Skeletal muscle satellite cell (primary cell): ENCODE results near the gene SEC24B.

ENCODE experiments used
- H3K27me3 ChIP-seq: 2 replicates; pipeline ENCODE4 v1.7.0; 2013; ENCODE audit warnings: low read length; ENCODE audit not compliant: control insufficient read depth, insufficient read depth
- H3K36me3 ChIP-seq: 2 replicates; pipeline ENCODE4 v1.7.0; 2013; ENCODE audit warnings: mild to moderate bottlenecking, control low read depth, low read length; ENCODE audit not compliant: insufficient read depth
- H3K4me1 ChIP-seq: 2 replicates; pipeline ENCODE4 v1.7.0; 2013; ENCODE audit warnings: low read length; ENCODE audit not compliant: control insufficient read depth, insufficient read depth
- H3K4me2 ChIP-seq: 2 replicates; pipeline ENCODE4 v1.7.0; 2013; ENCODE audit warnings: mild to moderate bottlenecking, low read length
- H3K4me3 ChIP-seq: 2 replicates; pipeline ENCODE4 v1.7.0; 2013; ENCODE audit warnings: low read length
- H3K9ac ChIP-seq: 2 replicates; pipeline ENCODE4 v1.7.0; 2013; ENCODE audit warnings: mild to moderate bottlenecking, low read depth, low read length, moderate library complexity
- H3K9me3 ChIP-seq: replicated peaks from 2 replicates; pipeline ENCODE4 v1.7.0; 2013; ENCODE audit warnings: mild to moderate bottlenecking, control low read depth, low read length

The SEC24B gene

DNA sequence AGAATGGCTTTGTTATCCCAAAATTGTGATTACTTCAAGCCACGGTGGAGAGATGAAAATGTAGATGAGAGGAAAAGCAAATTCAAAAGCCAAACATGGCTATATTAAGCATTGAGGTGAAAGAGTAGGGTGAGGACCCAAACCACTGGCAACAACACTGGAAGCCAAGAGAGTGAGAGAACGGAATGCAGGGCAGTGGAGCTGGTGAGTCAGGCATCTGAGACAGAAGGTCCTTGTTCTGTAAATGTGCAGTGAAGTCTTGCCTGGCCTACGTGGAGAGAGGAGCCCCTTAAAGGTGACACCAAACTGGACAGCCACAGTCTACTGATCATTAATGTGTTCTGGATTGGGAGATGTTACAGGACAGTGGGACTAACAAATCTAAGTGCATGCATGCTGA lies 22.8 kb upstream of the SEC24B start:
- Histone ChIP-seq H3K27me3 (no peaks in the 10 kb centered on the region), H3K36me3 (no peaks in the 10 kb centered on the region), H3K4me2 (no peak overlapping the region), H3K9ac (no peak overlapping the region), H3K4me1 (no peaks in the 10 kb centered on the region), H3K4me3 (no peak overlapping the region), H3K9me3 (no peaks in the 10 kb centered on the region)

DNA sequence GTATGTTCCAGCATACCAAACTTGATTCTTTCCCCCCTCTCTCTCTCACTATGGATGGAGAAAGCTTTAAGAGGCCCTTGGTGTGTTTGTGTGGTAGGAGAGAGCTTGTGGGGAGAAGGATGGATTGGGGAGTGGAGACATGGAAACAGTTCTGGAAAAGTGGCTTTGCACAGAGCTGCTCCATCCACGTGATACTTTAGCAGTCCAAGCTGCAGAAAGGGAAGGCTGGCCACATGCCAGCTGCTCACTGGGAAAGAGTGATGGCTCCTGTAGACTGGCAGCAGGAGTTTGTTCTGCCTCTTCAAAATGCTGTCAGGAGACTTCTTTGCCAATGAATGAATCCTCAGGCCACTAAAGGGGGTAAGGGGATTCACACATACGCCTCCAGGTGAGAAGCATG lies 21.7 kb upstream of the SEC24B start:
- no peak overlapping the region for H3K4me2 ChIP-seq
- H3K27me3 ChIP-seq, result no peaks in the 10 kb centered on the region
- no peaks in the 10 kb centered on the region for H3K36me3 ChIP-seq
- H3K9me3 ChIP-seq, result no peaks in the 10 kb centered on the region
- H3K9ac ChIP-seq, result no peak overlapping the region
- no peaks in the 10 kb centered on the region for H3K4me1 ChIP-seq
- no peak overlapping the region for H3K4me3 ChIP-seq

DNA sequence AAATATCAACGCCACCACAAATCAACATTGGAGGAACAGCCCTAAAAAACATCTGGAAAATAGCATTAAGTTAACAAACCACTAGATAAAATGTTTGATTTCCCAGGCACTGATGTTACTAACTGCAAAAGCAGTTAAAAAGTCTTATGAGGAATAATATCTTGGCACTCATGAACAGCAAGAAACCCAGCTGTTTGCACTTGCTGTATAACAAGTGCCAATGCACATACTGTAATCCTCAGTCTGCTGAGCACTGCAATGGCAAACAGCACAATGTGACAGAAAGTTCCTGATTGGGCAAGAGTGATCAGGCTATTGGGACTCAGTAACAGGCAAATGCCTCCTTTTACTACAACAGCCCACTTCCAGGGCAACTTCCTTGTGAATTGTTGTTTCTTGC lies 20.8 kb upstream of the SEC24B start:
- Histone ChIP-seq H3K4me3 (no peak overlapping the region), H3K36me3 (no peaks in the 10 kb centered on the region), H3K9me3 (no peaks in the 10 kb centered on the region), H3K4me1 (no peaks in the 10 kb centered on the region), H3K27me3 (no peaks in the 10 kb centered on the region), H3K9ac (no peak overlapping the region), H3K4me2 (no peak overlapping the region)

DNA sequence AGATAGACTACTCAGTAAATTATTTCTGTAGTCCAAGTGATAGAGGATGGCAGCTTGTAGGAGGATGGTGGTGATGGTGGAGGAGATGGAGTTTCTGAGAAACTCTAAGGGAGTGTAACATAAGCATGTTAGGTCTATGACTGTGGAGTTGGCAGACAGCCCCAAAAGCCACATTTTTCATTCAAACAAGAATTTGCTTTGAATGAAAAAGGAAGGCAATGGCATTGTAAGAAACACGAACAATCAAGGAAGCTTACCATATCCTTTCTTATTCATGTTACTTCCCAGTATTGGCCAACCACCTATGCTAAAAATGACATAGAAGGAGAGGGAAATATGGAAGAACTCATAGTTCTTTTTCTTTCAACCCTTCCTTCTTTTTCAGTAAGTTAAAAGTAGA lies 18.7 kb upstream of the SEC24B start:
- no peaks in the 10 kb centered on the region for H3K4me1 ChIP-seq
- H3K27me3 ChIP-seq, result no peaks in the 10 kb centered on the region
- H3K9ac ChIP-seq, result no peak overlapping the region
- no peak overlapping the region for H3K4me2 ChIP-seq
- no peaks in the 10 kb centered on the region for H3K9me3 ChIP-seq
- no peaks in the 10 kb centered on the region for H3K36me3 ChIP-seq
- no peak overlapping the region for H3K4me3 ChIP-seq

DNA sequence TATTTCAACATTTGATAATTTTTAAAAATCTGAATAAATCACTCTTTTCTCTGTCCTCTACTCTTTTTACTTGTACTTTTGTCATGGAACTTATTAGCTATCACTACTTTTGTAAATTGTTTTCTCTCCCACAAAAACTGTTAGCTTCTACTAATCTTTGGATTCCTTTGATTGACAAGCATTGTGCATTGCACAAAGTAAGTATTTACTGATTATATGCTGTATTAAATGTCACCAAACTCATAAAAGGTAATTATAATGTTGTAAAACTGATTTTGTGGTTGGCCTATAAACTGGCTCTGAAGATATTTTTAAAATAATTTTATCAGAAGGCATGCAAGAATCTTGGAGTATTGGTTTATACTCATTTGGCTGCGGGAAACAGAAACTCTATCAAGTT lies 15.0 kb upstream of the SEC24B start:
- Histone ChIP-seq H3K4me1 (no peaks in the 10 kb centered on the region), H3K9ac (no peak overlapping the region), H3K4me3 (no peak overlapping the region), H3K9me3 (no peaks in the 10 kb centered on the region), H3K27me3 (no peaks in the 10 kb centered on the region), H3K4me2 (no peak overlapping the region), H3K36me3 (no peaks in the 10 kb centered on the region)

DNA sequence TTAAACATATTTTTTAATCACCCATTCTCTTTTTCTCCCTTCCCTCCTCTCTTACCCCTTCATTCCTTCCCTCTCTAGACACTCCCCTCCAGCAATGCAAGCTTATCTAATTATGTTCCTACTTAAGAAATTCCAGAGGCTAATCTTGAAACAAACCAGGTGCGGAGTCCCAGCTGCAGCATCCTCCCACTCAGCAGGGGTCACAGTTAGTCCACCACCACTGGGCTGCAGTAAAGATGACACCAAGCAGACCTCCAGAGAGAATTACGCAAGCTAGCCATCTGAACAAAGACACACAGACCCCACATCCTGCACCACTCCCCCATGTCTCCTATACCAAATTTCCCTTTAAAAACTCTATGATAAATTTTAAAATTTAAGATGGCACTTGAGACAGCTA lies 13.9 kb upstream of the SEC24B start:
- H3K9ac ChIP-seq, result no peak overlapping the region
- no peak overlapping the region for H3K4me3 ChIP-seq
- no peaks in the 10 kb centered on the region for H3K9me3 ChIP-seq
- H3K27me3 ChIP-seq, result no peaks in the 10 kb centered on the region
- no peak overlapping the region for H3K4me2 ChIP-seq
- no peaks in the 10 kb centered on the region for H3K36me3 ChIP-seq
- H3K4me1 ChIP-seq, result no peaks in the 10 kb centered on the region

DNA sequence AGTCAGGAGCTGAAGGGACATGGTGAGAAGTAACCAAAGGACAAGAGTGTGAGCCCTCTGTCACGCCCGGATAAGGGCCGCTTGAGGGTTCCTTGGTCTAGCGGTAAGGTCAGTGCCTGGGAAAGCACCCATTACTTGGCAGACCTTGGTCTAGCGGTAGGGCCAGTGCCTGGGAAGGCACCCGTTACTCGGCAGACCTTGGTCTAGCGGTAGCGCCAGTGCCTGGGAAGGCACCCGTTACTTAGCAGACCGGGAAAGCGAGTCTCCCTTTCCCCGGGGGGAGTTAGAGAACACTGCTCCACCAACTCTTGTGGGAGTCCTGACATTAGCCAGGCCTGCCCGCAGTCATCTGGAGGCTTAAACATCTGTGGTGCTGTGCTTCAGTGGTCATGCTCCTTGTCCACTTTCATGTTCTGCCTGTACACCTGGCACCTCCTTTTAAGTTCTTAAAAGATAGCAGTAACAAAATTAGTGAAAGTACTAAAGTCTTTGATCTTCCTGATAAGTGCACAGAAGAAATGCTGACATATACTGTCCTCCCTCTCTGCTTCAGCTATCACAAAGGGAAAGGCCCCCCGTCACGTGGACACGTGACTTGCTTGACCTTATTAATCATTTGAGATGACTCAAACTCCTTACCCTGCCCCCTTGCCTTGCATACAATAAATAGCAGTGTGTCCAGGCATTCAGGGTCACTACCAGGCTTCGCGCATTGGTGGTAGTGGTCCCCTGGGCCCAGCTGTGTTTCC lies 9.3 kb upstream of the SEC24B start:
- no peaks in the 10 kb centered on the region for H3K4me1 ChIP-seq
- H3K4me3 ChIP-seq, result no peak overlapping the region
- no peaks in the 10 kb centered on the region for H3K9me3 ChIP-seq

DNA sequence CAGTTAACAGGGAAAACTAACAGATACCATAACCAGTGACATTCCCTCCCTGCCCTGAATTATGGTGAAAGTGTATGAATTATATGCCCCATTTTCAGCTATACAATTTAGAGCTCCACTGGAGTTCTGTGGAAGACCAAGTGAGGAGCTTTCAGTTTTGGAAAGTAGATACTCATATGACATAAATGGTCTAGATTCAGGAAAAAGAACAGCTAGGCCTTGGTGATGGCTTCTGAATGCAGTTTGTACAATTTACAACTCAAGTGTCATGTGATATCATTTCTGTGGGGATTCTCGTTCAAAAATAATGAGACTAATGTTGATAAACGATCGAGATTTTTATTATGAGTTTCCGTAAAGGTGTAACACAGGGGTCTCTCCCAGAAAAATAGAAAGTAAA lies 8.2 kb upstream of the SEC24B start:
- Histone ChIP-seq H3K9ac (no peak overlapping the region), H3K9me3 (no peaks in the 10 kb centered on the region), H3K4me1 (no peaks in the 10 kb centered on the region), H3K36me3 (no peaks in the 10 kb centered on the region), H3K4me2 (no peak overlapping the region), H3K4me3 (no peak overlapping the region), H3K27me3 (no peaks in the 10 kb centered on the region)

More for the DNA sequence above, 9.3 kb upstream of the SEC24B start:
- Histone ChIP-seq H3K9ac (no peak overlapping the region), H3K36me3 (no peaks in the 10 kb centered on the region), H3K27me3 (no peaks in the 10 kb centered on the region), H3K4me2 (no peak overlapping the region)

DNA sequence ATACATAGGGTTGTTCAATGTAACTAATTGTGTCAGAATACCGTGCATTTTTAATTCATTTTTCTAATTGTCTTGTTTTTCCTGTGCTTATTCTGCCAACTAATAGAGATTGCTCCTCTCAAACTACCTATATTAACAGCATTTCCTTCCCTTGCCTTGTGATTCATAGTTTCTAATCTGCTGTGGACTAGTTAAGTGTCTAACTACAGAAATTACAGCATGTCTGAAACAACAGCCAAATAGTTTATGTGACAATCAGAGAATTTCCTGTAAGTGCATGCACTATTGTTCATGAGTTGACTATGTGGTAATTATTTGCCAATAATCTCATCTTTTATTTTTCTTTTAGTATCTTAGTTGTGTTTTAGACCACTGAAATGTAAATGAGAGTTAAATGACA lies 4.1 kb upstream of the SEC24B start:
- no peaks in the 10 kb centered on the region for H3K27me3 ChIP-seq

DNA sequence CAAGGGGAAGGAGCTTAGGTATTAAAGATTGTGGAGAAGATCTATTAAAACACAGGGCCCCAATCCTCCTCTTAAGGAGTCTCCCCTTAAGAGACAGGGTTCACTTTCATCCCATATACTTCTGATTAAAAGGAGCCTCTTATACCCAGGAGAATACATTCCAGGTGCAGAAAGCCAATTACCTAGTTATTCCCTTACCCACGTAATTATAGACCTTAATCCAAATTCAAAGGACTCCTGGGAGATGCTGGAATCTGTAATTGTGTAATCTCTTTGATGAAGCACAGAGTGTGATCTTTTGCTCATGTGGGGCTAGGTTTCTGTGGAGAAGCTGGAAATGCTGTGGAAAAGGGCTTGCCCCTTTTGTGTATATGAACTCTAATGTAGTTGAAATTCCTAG lies 1.4 kb upstream of the SEC24B start:
- Histone ChIP-seq H3K4me1 (peaks cover 21% of the 10 kb centered on the region), H3K36me3 (no peaks in the 10 kb centered on the region), H3K4me3 (peak overlapping the region; percentile 96), H3K27me3 (no peaks in the 10 kb centered on the region), H3K9me3 (no peaks in the 10 kb centered on the region), H3K9ac (peak overlapping the region; percentile 89), H3K4me2 (peak overlapping the region; percentile 80)

More for the DNA sequence above, 4.1 kb upstream of the SEC24B start:
- Histone ChIP-seq H3K4me1 (peaks cover 7% of the 10 kb centered on the region), H3K9me3 (no peaks in the 10 kb centered on the region), H3K36me3 (no peaks in the 10 kb centered on the region), H3K9ac (no peak overlapping the region), H3K4me2 (no peak overlapping the region), H3K4me3 (no peak overlapping the region)

DNA sequence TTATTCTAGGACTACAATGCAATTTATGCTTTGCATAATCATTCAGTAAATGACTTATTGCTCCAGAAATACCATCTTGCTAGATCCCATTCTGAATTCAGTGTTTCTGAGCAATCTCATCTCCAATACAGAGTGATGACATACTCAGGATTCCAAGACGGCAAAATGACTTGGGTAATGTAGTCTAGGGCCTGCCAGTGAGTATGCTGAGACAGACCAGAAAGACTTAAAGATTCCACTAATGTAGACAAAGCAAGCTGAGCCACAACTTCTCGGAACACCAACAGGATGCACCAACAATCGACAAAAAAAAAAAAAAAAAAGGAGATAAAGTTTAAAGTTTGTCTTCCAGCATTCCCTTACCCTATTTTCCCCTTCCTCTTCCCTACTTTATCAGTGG lies 919 bp upstream of the SEC24B start:
- H3K4me1 ChIP-seq, result peaks cover 21% of the 10 kb centered on the region
- H3K9me3 ChIP-seq, result no peaks in the 10 kb centered on the region
- peak overlapping the region; percentile 80 for H3K4me2 ChIP-seq
- peak overlapping the region; percentile 89 for H3K9ac ChIP-seq
- H3K36me3 ChIP-seq, result no peaks in the 10 kb centered on the region
- peak overlapping the region; percentile 96 for H3K4me3 ChIP-seq
- no peaks in the 10 kb centered on the region for H3K27me3 ChIP-seq
